SK-N-SH (cell line): Measurements from ENCODE around the gene PCLO.

Experiments used
- CTCF ChIP-seq: fragments of 200-600 bp; sonication (generic); IDR thresholded peaks from 2 replicates; pipeline ENCODE4 v1.6.1; 2017; ENCODE audit warnings: antibody characterized with exemption, mild to moderate bottlenecking, moderate library complexity
- ELF1 ChIP-seq: IDR thresholded peaks from 2 replicates; pipeline ENCODE4 v1.4.0; 2012
- EP300 ChIP-seq, 2 experiments: IDR thresholded peaks; 2 replicates each; pipeline versions ENCODE4 v1.4.0 to v1.6.1; 2012; ENCODE audit warnings: borderline replicate concordance in 1 of 2, low read depth in 1 of 2, low read length in 1 of 2
- EZH2phosphoT487 ChIP-seq: fragments of 200-600 bp; sonication (generic); IDR thresholded peaks from 2 replicates; pipeline ENCODE4 v1.6.1; 2017; ENCODE audit warnings: low read depth, mixed run types, mild to moderate bottlenecking, antibody characterized with exemption, moderate library complexity, borderline replicate concordance
- FOXJ3 ChIP-seq: sonication (generic); formaldehyde crosslinking; IDR thresholded peaks from 2 replicates; pipeline ENCODE4 v1.5.1; 2020; ENCODE audit warnings: mild to moderate bottlenecking, missing genetic modification reagents
- GATA2 ChIP-seq: sonication (generic); formaldehyde crosslinking; IDR thresholded peaks from 2 replicates; pipeline ENCODE4 v1.5.0; 2020; ENCODE audit warnings: mild to moderate bottlenecking, missing genetic modification reagents
- JUND ChIP-seq: IDR thresholded peaks from 2 replicates; pipeline ENCODE4 v1.4.0; 2012
- NRF1 ChIP-seq: IDR thresholded peaks from 2 replicates; pipeline ENCODE4 v1.6.1; 2012; ENCODE audit warnings: low read depth, mild to moderate bottlenecking, low read length
- POLR2AphosphoS5 ChIP-seq: IDR thresholded peaks from 2 replicates; pipeline ENCODE4 v1.6.1; 2012; ENCODE audit warnings: low read depth, low read length
- RAD21 ChIP-seq: IDR thresholded peaks from 2 replicates; pipeline ENCODE4 v1.6.1; 2012; ENCODE audit warnings: mild to moderate bottlenecking, low read length
- SMC3 ChIP-seq: IDR thresholded peaks from 2 replicates; pipeline ENCODE4 v1.6.1; 2012; ENCODE audit warnings: low read depth, low read length, improper control_type of control experiment
- TAF1 ChIP-seq: IDR thresholded peaks from 2 replicates; pipeline ENCODE4 v1.6.1; 2012; ENCODE audit warnings: low read depth, mild to moderate bottlenecking, low read length, moderate library complexity, borderline replicate concordance
- YY1 ChIP-seq: IDR thresholded peaks from 2 replicates; pipeline ENCODE4 v1.4.0; 2012; ENCODE audit warnings: low read depth, mild to moderate bottlenecking
- TF ChIP-seq, protein P1 (sequence below): fragments of 150-350 bp; IDR thresholded peaks from 2 replicates; pipeline ENCODE4 v1.6.1; 2017; ENCODE audit warnings: antibody characterized with exemption, low read length, low read depth, borderline replicate concordance

- TF ChIP-seq FOXJ3 (CRISPR knock-in tag) = no peak
- no peak for TF ChIP-seq RAD21
- no peak for TF ChIP-seq SMC3
- TF ChIP-seq ELF1 = no peak
- TF ChIP-seq, protein P1, sequence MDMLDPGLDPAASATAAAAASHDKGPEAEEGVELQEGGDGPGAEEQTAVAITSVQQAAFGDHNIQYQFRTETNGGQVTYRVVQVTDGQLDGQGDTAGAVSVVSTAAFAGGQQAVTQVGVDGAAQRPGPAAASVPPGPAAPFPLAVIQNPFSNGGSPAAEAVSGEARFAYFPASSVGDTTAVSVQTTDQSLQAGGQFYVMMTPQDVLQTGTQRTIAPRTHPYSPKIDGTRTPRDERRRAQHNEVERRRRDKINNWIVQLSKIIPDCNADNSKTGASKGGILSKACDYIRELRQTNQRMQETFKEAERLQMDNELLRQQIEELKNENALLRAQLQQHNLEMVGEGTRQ = no peak
- no peak for TF ChIP-seq GATA2 (CRISPR knock-in tag)
- TF ChIP-seq YY1 = no peak
- TF ChIP-seq CTCF = no peak
- no peak for TF ChIP-seq EZH2phosphoT487
- no peak for TF ChIP-seq POLR2AphosphoS5
- no peak for TF ChIP-seq EP300 (IDR thresholded peaks at IDR 0.05; ENCODE audit: borderline replicate concordance in 1 of 2, low read depth in 1 of 2, low read length in 1 of 2)
- no peak for TF ChIP-seq NRF1
- no peak for TF ChIP-seq JUND
- no peak for TF ChIP-seq TAF1
Measured at GRCh38 chr7:83077328-83077727, 85.4 kb downstream of the PCLO start.
